OCI-LY1 (cell line): ENCODE results near the gene KDM4F.

ENCODE experiments used
- H2AFZ ChIP-seq: fragments of 200-600 bp; sonication (generic), shearing (Covaris generic); 2 replicates; pipeline ENCODE4 v1.6.0; 2014; ENCODE audit warnings: antibody characterized with exemption, mild to moderate bottlenecking, low read length
- H3F3A ChIP-seq: fragments of 200-600 bp; sonication (generic), shearing (Covaris generic); 2 replicates; pipeline ENCODE4 v1.6.0; 2014; ENCODE audit warnings: mild to moderate bottlenecking, antibody characterized with exemption, low read length, moderate library complexity; ENCODE audit not compliant: insufficient read depth
- H3K27ac ChIP-seq: fragments of 200-600 bp; sonication (generic); 2 replicates; pipeline ENCODE4 v1.5.1; 2014; ENCODE audit warnings: low read length, mixed run types, mild to moderate bottlenecking, low read depth; ENCODE audit not compliant: poor library complexity, severe bottlenecking
- H3K27me3 ChIP-seq: fragments of 200-600 bp; sonication (generic); 2 replicates; pipeline ENCODE4 v1.6.0; 2014; ENCODE audit warnings: antibody characterized with exemption, mild to moderate bottlenecking, low read length, moderate library complexity; ENCODE audit not compliant: insufficient read depth
- H3K36me3 ChIP-seq: fragments of 200-600 bp; sonication (generic); 2 replicates; pipeline ENCODE4 v1.6.1; 2014; ENCODE audit warnings: mild to moderate bottlenecking, antibody characterized with exemption, low read length, moderate library complexity, mixed read lengths; ENCODE audit not compliant: insufficient read depth
- H3K4me1 ChIP-seq: fragments of 200-600 bp; sonication (generic); 2 replicates; pipeline ENCODE4 v1.5.1; 2014; ENCODE audit warnings: mild to moderate bottlenecking, low read length, moderate library complexity; ENCODE audit not compliant: insufficient read depth, severe bottlenecking
- H3K4me2 ChIP-seq: fragments of 200-600 bp; sonication (generic), shearing (Covaris generic); 2 replicates; pipeline ENCODE4 v1.6.1; 2014; ENCODE audit warnings: low read length
- H3K4me3 ChIP-seq: fragments of 200-600 bp; sonication (generic); 2 replicates; pipeline ENCODE4 v1.5.1; 2014; ENCODE audit warnings: low read length, low read depth, mild to moderate bottlenecking, mixed read lengths; ENCODE audit not compliant: poor library complexity, severe bottlenecking
- H3K79me2 ChIP-seq: fragments of 200-600 bp; shearing (Covaris generic); 2 replicates; pipeline ENCODE4 v1.6.1; 2016; ENCODE audit warnings: mixed run types, low read length, mixed read lengths; ENCODE audit not compliant: insufficient read depth
- H3K9ac ChIP-seq: fragments of 200-600 bp; sonication (generic), shearing (Covaris generic); 2 replicates; pipeline ENCODE4 v1.6.1; 2014; ENCODE audit warnings: mild to moderate bottlenecking, low read length, mixed read lengths
- H3K9me2 ChIP-seq: fragments of 200-600 bp; sonication (generic), shearing (Covaris generic); 2 replicates; pipeline ENCODE4 v1.6.1; 2014; ENCODE audit warnings: low read depth, mild to moderate bottlenecking, low read length, mixed read lengths
- H3K9me3 ChIP-seq: fragments of 200-600 bp; shearing (Covaris generic); 2 replicates; pipeline ENCODE4 v1.6.1; 2014; ENCODE audit warnings: low read length, mixed read lengths
- H4K20me1 ChIP-seq: fragments of 200-600 bp; sonication (generic), shearing (Covaris generic); 2 replicates; pipeline ENCODE4 v1.6.0; 2016; ENCODE audit warnings: mild to moderate bottlenecking, low read length; ENCODE audit not compliant: insufficient read depth
- CTCF ChIP-seq: fragments of 200-600 bp; sonication (generic), shearing (Covaris generic); IDR thresholded peaks from 2 replicates; pipeline ENCODE4 v1.5.1; 2017; ENCODE audit warnings: mild to moderate bottlenecking, antibody characterized with exemption, low read length, moderate library complexity, mixed read lengths
- EZH2 ChIP-seq: fragments of 200-600 bp; sonication (generic), shearing (Covaris generic); IDR thresholded peaks from 2 replicates; pipeline ENCODE4 v1.8.0; 2017; ENCODE audit warnings: borderline replicate concordance, mixed run types, mild to moderate bottlenecking, antibody characterized with exemption, low read length, moderate library complexity, mixed read lengths

Gene KDM4F

GRCh38 chr11:95081010-95081409 is 31.8 kb downstream of the KDM4F start:
- H3K27ac ChIP-seq: no peak overlapping the region
- H4K20me1 ChIP-seq: no peaks in the 10 kb centered on the region
- TF ChIP-seq EZH2: no peak
- H3F3A ChIP-seq: no peaks in the 10 kb centered on the region
- no peaks in the 10 kb centered on the region for H3K79me2 ChIP-seq
- H2AFZ ChIP-seq: no peak overlapping the region
- H3K9me3 ChIP-seq: no peaks in the 10 kb centered on the region
- no peaks in the 10 kb centered on the region for H3K27me3 ChIP-seq
- no peaks in the 10 kb centered on the region for H3K9me2 ChIP-seq
- H3K4me1 ChIP-seq: no peaks in the 10 kb centered on the region
- no peak overlapping the region for H3K9ac ChIP-seq
- no peak overlapping the region for H3K4me2 ChIP-seq
- no peaks in the 10 kb centered on the region for H3K36me3 ChIP-seq
- H3K4me3 ChIP-seq: no peak overlapping the region

- H3K9ac ChIP-seq: no peak overlapping the region
- H3K27ac ChIP-seq: no peak overlapping the region
- no peaks in the 10 kb centered on the region for H3F3A ChIP-seq
- H3K9me3 ChIP-seq: no peaks in the 10 kb centered on the region
- H3K4me1 ChIP-seq: no peaks in the 10 kb centered on the region
- no peaks in the 10 kb centered on the region for H3K27me3 ChIP-seq
- H3K4me2 ChIP-seq: no peak overlapping the region
- no peak overlapping the region for H2AFZ ChIP-seq
- TF ChIP-seq EZH2: no peak
- no peak for TF ChIP-seq CTCF
- no peaks in the 10 kb centered on the region for H3K9me2 ChIP-seq
- H3K36me3 ChIP-seq: no peaks in the 10 kb centered on the region
- no peaks in the 10 kb centered on the region for H3K79me2 ChIP-seq
- no peak overlapping the region for H3K4me3 ChIP-seq
- no peaks in the 10 kb centered on the region for H4K20me1 ChIP-seq
Observed at GRCh38 chr11:95081412-95081811, 32.2 kb downstream of the KDM4F start.

GRCh38 chr11:95082576-95083001 is 33.4 kb downstream of the KDM4F start:
- H4K20me1 ChIP-seq: no peaks in the 10 kb centered on the region
- no peaks in the 10 kb centered on the region for H3K27me3 ChIP-seq
- H3K4me2 ChIP-seq: no peak overlapping the region
- H3K36me3 ChIP-seq: no peaks in the 10 kb centered on the region
- no peak overlapping the region for H3K27ac ChIP-seq
- no peaks in the 10 kb centered on the region for H3K79me2 ChIP-seq
- no peaks in the 10 kb centered on the region for H3K4me1 ChIP-seq
- no peaks in the 10 kb centered on the region for H3F3A ChIP-seq
- H3K4me3 ChIP-seq: no peak overlapping the region
- no peak overlapping the region for H3K9ac ChIP-seq
- TF ChIP-seq EZH2 (no peak), CTCF (no peak)
- no peaks in the 10 kb centered on the region for H3K9me2 ChIP-seq
- H3K9me3 ChIP-seq: no peaks in the 10 kb centered on the region
- H2AFZ ChIP-seq: no peak overlapping the region

GRCh38 chr11:95084509-95084908 is 35.3 kb downstream of the KDM4F start:
- H3K9me2 ChIP-seq: no peaks in the 10 kb centered on the region

More at GRCh38 chr11:95084509-95084908, 35.3 kb downstream of the KDM4F start:
- Histone ChIP-seq H2AFZ (no peak overlapping the region), H3K9me3 (no peaks in the 10 kb centered on the region), H3K4me1 (peaks cover 7% of the 10 kb centered on the region), H3K79me2 (no peaks in the 10 kb centered on the region), H3K9ac (no peak overlapping the region), H3F3A (no peaks in the 10 kb centered on the region), H3K36me3 (no peaks in the 10 kb centered on the region), H3K27ac (no peak overlapping the region), H3K4me3 (no peak overlapping the region), H3K27me3 (no peaks in the 10 kb centered on the region), H4K20me1 (no peaks in the 10 kb centered on the region), H3K4me2 (no peak overlapping the region)
- TF ChIP-seq EZH2: no peak
- no peak for TF ChIP-seq CTCF
